H1 (cell line): Measurements from ENCODE around the gene TTYH2. TPM values are rescaled to one million over a fixed set of nuclear protein-coding genes. Genes with fewer than 3 reads are reported as not detected.

ENCODE experiments used
- CTCF ChIA-PET: fragments of 300-600 bp; sonication (Branson Sonifier 250); formaldehyde crosslinking; loops from one replicate; lab custom pipeline; 2021; ENCODE audit not compliant: partially characterized antibody; lab: Charles Lee
- POLR2A ChIA-PET: fragments of 300-600 bp; sonication (Branson Sonifier 250); formaldehyde crosslinking; loops from one replicate; lab custom pipeline; 2021; ENCODE audit warnings: inconsistent platforms; ENCODE audit not compliant: partially characterized antibody; lab: Charles Lee
- DNase-seq, 2 experiments: peaks; one replicate each; pipeline versions ENCODE4 v3.0.0 to v3.0.0-alpha.2; 2010 to 2022; ENCODE audit warnings: low spot score in 2 of 2, low read depth in 1 of 2, mixed read lengths in 1 of 2
- FAIRE-seq: peaks from 2 replicates; lab custom pipeline; 2011; peaks lifted over from hg19 to GRCh38; lab: Jason Lieb, UNC
- H2AFZ ChIP-seq: 2 replicates; pipeline ENCODE4 v1.8.1; 2012; ENCODE audit warnings: low read length, inconsistent platforms
- H2AK5ac ChIP-seq: 2 replicates; pipeline ENCODE4 v1.6.1; 2013; ENCODE audit warnings: low read depth, low read length
- H2BK120ac ChIP-seq: replicated peaks from 2 replicates; pipeline ENCODE3; 2013; ENCODE audit warnings: low read depth, low read length, inconsistent platforms
- H2BK12ac ChIP-seq: 2 replicates; pipeline ENCODE4 v1.6.1; 2013; ENCODE audit warnings: low read depth, low read length
- H2BK15ac ChIP-seq: 2 replicates; pipeline ENCODE4 v1.6.1; 2013; ENCODE audit warnings: low read length
- H2BK20ac ChIP-seq: 2 replicates; pipeline ENCODE4 v1.6.1; 2013; ENCODE audit warnings: low read length
- H2BK5ac ChIP-seq: 2 replicates; pipeline ENCODE4 v1.6.1; 2013; ENCODE audit warnings: low read depth, low read length
- H3K14ac ChIP-seq: 2 replicates; pipeline ENCODE4 v1.6.1; 2013; ENCODE audit warnings: inconsistent platforms; ENCODE audit not compliant: insufficient read length
- H3K18ac ChIP-seq: 2 replicates; pipeline ENCODE4 v1.6.1; 2013; ENCODE audit warnings: low read length; ENCODE audit errors: extremely low read depth
- H3K23ac ChIP-seq: 2 replicates; pipeline ENCODE4 v1.6.1; 2013; ENCODE audit warnings: inconsistent platforms; ENCODE audit not compliant: insufficient read length
- H3K23me2 ChIP-seq: 2 replicates; pipeline ENCODE4 v1.6.1; 2013; ENCODE audit warnings: low read depth, low read length
- H3K27ac ChIP-seq: 2 replicates; pipeline ENCODE4 v1.6.1; 2011; ENCODE audit warnings: low read depth, low read length, inconsistent platforms
- H3K27me3 ChIP-seq, 4 experiments: replicated peaks in 1 of 4; 1 replicate in 1 of 4; 2 replicates in 3 of 4; pipeline versions ENCODE4 v1.6.1 to v1.8.1; 2011 to 2013; ENCODE audit warnings: low read length in 3 of 4, mild to moderate bottlenecking in 3 of 4, inconsistent platforms in 2 of 4, mixed read lengths in 2 of 4, moderate library complexity in 1 of 4; ENCODE audit not compliant: control insufficient read depth in 3 of 4, insufficient read depth in 3 of 4; ENCODE audit errors: extremely low read depth in 1 of 4
- H3K36me3 ChIP-seq, 4 experiments: 2 replicates each; pipeline versions ENCODE4 v1.6.1 to v1.8.1; 2011 to 2013; ENCODE audit warnings: mild to moderate bottlenecking in 4 of 4, low read length in 3 of 4, moderate library complexity in 2 of 4, control low read depth in 1 of 4, inconsistent platforms in 1 of 4; ENCODE audit not compliant: insufficient read depth in 4 of 4, control insufficient read depth in 2 of 4
- H3K4ac ChIP-seq: replicated peaks from 2 replicates; pipeline ENCODE3; 2013; ENCODE audit warnings: low read length, low read depth, mixed read lengths, inconsistent platforms; ENCODE audit not compliant: insufficient read length
- H3K4me1 ChIP-seq, 4 experiments: replicated peaks in 1 of 4; 1 replicate in 1 of 4; 2 replicates in 3 of 4; pipeline versions ENCODE4 v1.6.1 to v1.8.1; 2011 to 2013; ENCODE audit warnings: low read length in 3 of 4, inconsistent platforms in 2 of 4, mixed read lengths in 1 of 4; ENCODE audit not compliant: insufficient read depth in 4 of 4, control insufficient read depth in 3 of 4
- H3K4me2 ChIP-seq, 2 experiments: 2 replicates each; pipeline versions ENCODE4 v1.6.1 to v1.8.1; 2011 to 2013; ENCODE audit warnings: low read depth in 2 of 2, low read length in 2 of 2, control low read depth in 1 of 2, inconsistent platforms in 1 of 2, mild to moderate bottlenecking in 1 of 2; ENCODE audit not compliant: insufficient read depth in 1 of 2
- H3K4me3 ChIP-seq, 4 experiments: fragments of 200-600, 300-600 bp in 1 of 4; sonication (generic), shearing (Covaris generic), sonication (Bioruptor Twin) in 1 of 4; 2 replicates each; pipeline versions ENCODE4 v1.5.1 to v1.8.1; 2011 to 2016; ENCODE audit warnings: low read length in 4 of 4, low read depth in 3 of 4, control low read depth in 2 of 4, inconsistent platforms in 2 of 4, mild to moderate bottlenecking in 2 of 4, mixed read lengths in 1 of 4, moderate library complexity in 1 of 4; ENCODE audit not compliant: insufficient read depth in 2 of 4; ENCODE audit errors: extremely low read depth in 1 of 4
- H3K56ac ChIP-seq: replicated peaks from 2 replicates; pipeline ENCODE3; 2013; ENCODE audit warnings: low read depth, mild to moderate bottlenecking, mixed read lengths, low read length, inconsistent platforms; ENCODE audit not compliant: insufficient read length
- H3K79me1 ChIP-seq: 2 replicates; pipeline ENCODE4 v1.6.1; 2013; ENCODE audit warnings: low read depth, low read length, control low read depth
- H3K79me2 ChIP-seq, 2 experiments: 2 replicates each; pipeline versions ENCODE4 v1.6.1 to v1.8.1; 2012 to 2013; ENCODE audit warnings: low read length in 2 of 2, mild to moderate bottlenecking in 2 of 2, inconsistent platforms in 1 of 2; ENCODE audit not compliant: insufficient read depth in 2 of 2, control insufficient read depth in 1 of 2
- H3K9ac ChIP-seq, 4 experiments: replicated peaks in 1 of 4; 1 replicate in 1 of 4; 2 replicates in 3 of 4; pipeline versions ENCODE4 v1.6.1 to v1.8.1; 2011 to 2013; ENCODE audit warnings: low read depth in 3 of 4, low read length in 3 of 4, control low read depth in 2 of 4, mild to moderate bottlenecking in 2 of 4, moderate library complexity in 2 of 4, inconsistent platforms in 1 of 4; ENCODE audit errors: extremely low read depth in 1 of 4
- H3K9me3 ChIP-seq, 2 experiments: 2 replicates each; pipeline versions ENCODE4 v1.6.1 to v1.8.1; 2012 to 2013; ENCODE audit warnings: mild to moderate bottlenecking in 2 of 2, moderate library complexity in 2 of 2, control low read depth in 1 of 2, inconsistent platforms in 1 of 2, low read depth in 1 of 2, low read length in 1 of 2, mixed read lengths in 1 of 2; ENCODE audit not compliant: insufficient read depth in 2 of 2
- H4K20me1 ChIP-seq, 2 experiments: replicated peaks in 1 of 2; 2 replicates each; pipeline versions ENCODE3 to v1.8.1; 2011 to 2013; ENCODE audit warnings: inconsistent platforms in 2 of 2, low read length in 2 of 2, mild to moderate bottlenecking in 1 of 2; ENCODE audit not compliant: insufficient read depth in 2 of 2, control insufficient read depth in 1 of 2
- H4K5ac ChIP-seq: 2 replicates; pipeline ENCODE4 v1.6.1; 2013; ENCODE audit warnings: low read length, low read depth, mixed read lengths, inconsistent platforms; ENCODE audit not compliant: insufficient read length
- H4K8ac ChIP-seq: 2 replicates; pipeline ENCODE4 v1.8.0; 2013; ENCODE audit warnings: mild to moderate bottlenecking, moderate library complexity, low read length, inconsistent platforms; ENCODE audit not compliant: insufficient read depth; ENCODE audit errors: extremely low read depth
- H4K91ac ChIP-seq: replicated peaks from 2 replicates; pipeline ENCODE3; 2013; ENCODE audit warnings: low read length, mixed read lengths, inconsistent platforms; ENCODE audit not compliant: insufficient read length
- BACH1 ChIP-seq: IDR thresholded peaks from 2 replicates; pipeline ENCODE4 v1.6.1; 2012; ENCODE audit warnings: low read length, improper control_type of control experiment
- EGR1 ChIP-seq: IDR thresholded peaks from 2 replicates; pipeline ENCODE4 v1.6.1; 2011; ENCODE audit warnings: low read depth, low read length, borderline replicate concordance
- FOSL1 ChIP-seq: IDR thresholded peaks from 2 replicates; pipeline ENCODE4 v1.6.1; 2011; ENCODE audit warnings: mild to moderate bottlenecking, low read depth, low read length, moderate library complexity; ENCODE audit not compliant: insufficient read depth
- GABPA ChIP-seq: IDR thresholded peaks from 2 replicates; pipeline ENCODE4 v1.6.1; 2011; ENCODE audit warnings: mild to moderate bottlenecking, low read length, moderate library complexity, borderline replicate concordance; ENCODE audit not compliant: insufficient read depth
- KDM5A ChIP-seq: fragments of 200-600 bp; IDR thresholded peaks from 2 replicates; pipeline ENCODE4 v1.7.1; 2012; ENCODE audit warnings: mild to moderate bottlenecking, low read length, inconsistent platforms, mixed read lengths
- NRF1 ChIP-seq: IDR thresholded peaks from 2 replicates; pipeline ENCODE4 v1.6.1; 2011; ENCODE audit warnings: mild to moderate bottlenecking, low read depth, low read length, improper control_type of control experiment
- SIX5 ChIP-seq: IDR thresholded peaks from 2 replicates; pipeline ENCODE4 v1.6.1; 2011; ENCODE audit warnings: mild to moderate bottlenecking, low read depth, low read length
- SRF ChIP-seq: IDR thresholded peaks from 2 replicates; pipeline ENCODE4 v1.6.1; 2011; ENCODE audit warnings: mild to moderate bottlenecking, low read depth, low read length, moderate library complexity
- TAF1 ChIP-seq: IDR thresholded peaks from 2 replicates; pipeline ENCODE4 v1.6.1; 2011; ENCODE audit warnings: mild to moderate bottlenecking, low read depth, low read length
- WGBS, 2 experiments: shearing (Covaris generic) in 1 of 2; methylation state at CpG; one replicate each; pipeline versions ENCODE4 v1.1.6 to v1.1.7; 2013 to 2015; ENCODE audit warnings: low lambda C conversion rate in 2 of 2, mixed read lengths in 2 of 2, inconsistent platforms in 1 of 2, low coverage in 1 of 2, missing lambda C conversion rate in 1 of 2; ENCODE audit not compliant: insufficient replicate concordance in 2 of 2, insufficient coverage in 1 of 2, insufficient read length in 1 of 2; ENCODE audit errors: extremely low coverage in 1 of 2, missing lambda C conversion rate in 1 of 2; 5-methylcytosine and 5-hydroxymethylcytosine counted together
- polyA plus RNA-seq, 7 experiments: library from polyadenylated mRNA; depleted of rRNA in 3 of 7; stranded (reverse) in 5 of 7; unstranded in 2 of 7; fragments of >200 nt in 5 of 7; fragments of 200-250 nt in 2 of 7; gene quantifications; 1 replicate in 5 of 7; 2 replicates in 1 of 7; 4 replicates in 1 of 7; pipeline versions ENCODE4 v1.2.1 to v1.2.3, GENCODE V29; 2011 to 2013; ENCODE audit warnings: missing spikeins in 2 of 7, mixed read lengths in 2 of 7
- total RNA-seq: library from RNA; stranded (reverse); fragmentation: NEBNext Ultra II Directional; extraction: Animal tissue kit (Norgen Biotek cat#: 25700); gene quantifications from 2 replicates; pipeline ENCODE4 v1.2.1, GENCODE V29; 2021
- TF ChIP-seq, protein P1 (sequence below): IDR thresholded peaks from 2 replicates; pipeline ENCODE4 v1.6.1; 2011; ENCODE audit warnings: low read depth, mild to moderate bottlenecking, low read length; ENCODE audit not compliant: insufficient read depth

Gene TTYH2
- total and polyA plus RNA-seq, 2 of the 8 experiments (the other 6 are each of a cell fraction or from before 2014, with no cell fraction given) = 3.2 to 9.2 TPM

DNA sequence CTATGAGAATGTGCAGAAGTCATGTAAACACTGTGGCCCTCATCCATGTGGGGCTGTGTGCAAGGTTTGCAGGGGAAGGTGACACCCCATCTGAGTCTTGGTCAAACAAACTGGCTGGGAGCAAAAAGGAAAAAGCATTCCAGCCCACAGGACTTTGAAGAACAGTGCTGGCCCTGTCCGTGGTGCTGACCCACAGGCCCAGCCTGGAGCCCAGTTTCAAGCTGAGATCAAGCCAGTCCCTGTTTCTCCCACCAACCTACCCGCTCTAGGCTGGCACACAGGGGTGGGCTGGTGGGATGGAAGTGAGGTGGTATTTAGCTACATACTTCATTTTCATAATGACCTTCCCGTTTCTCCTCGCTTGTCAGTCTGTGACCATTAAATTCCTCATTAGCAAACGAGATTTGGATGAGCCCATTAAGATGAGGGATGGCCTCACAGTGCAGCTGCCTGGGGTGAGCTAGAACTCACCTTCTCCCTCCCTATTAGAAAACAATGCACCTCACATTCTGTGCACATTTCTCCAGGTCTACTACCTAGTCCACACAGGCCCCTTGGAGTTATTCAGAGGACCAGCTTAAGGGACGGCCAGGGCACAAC lies 22.5 kb upstream of the TTYH2 start:
- H2AFZ ChIP-seq = no peak overlapping the region
- FAIRE-seq = no peak
- H3K4me3 ChIP-seq = no peak overlapping the region
- H3K23ac ChIP-seq = no peak overlapping the region
- DNase-seq = peak in 1 of 2 experiments; percentile 73
- no peak overlapping the region for H2BK12ac ChIP-seq
- CTCF ChIA-PET = interaction anchor here (1.1 to 2.6 kb wide), 5 partner anchors 9 to 101 kb away, joined by 4 to 12 read pairs (median 7); no protein-coding TSS in a partner anchor
- no peak overlapping the region for H3K9ac ChIP-seq
- H2BK5ac ChIP-seq = no peak overlapping the region
- H3K79me2 ChIP-seq = no peaks in the 10 kb centered on the region
- POLR2A ChIA-PET = interaction anchor here (1.0 to 7.4 kb wide), 3 partner anchors 9 to 14 kb away, joined by 3 to 55 read pairs (median 9); partner anchors contain the start of gene RPL38
- H3K79me1 ChIP-seq = no peaks in the 10 kb centered on the region
- no peaks in the 10 kb centered on the region for H3K36me3 ChIP-seq
- H3K18ac ChIP-seq = no peak overlapping the region
- no peaks in the 10 kb centered on the region for H3K9me3 ChIP-seq
- H3K14ac ChIP-seq = no peak overlapping the region
- no peak overlapping the region for H4K5ac ChIP-seq
- H3K27me3 ChIP-seq = no peaks in the 10 kb centered on the region
- H4K20me1 ChIP-seq = no peaks in the 10 kb centered on the region
- TF ChIP-seq FOSL1 (no peak), NRF1 (no peak), SIX5 (no peak), SRF (no peak), GABPA (no peak), KDM5A (no peak), BACH1 (no peak), EGR1 (no peak), TAF1 (no peak)
- TF ChIP-seq, protein P1, sequence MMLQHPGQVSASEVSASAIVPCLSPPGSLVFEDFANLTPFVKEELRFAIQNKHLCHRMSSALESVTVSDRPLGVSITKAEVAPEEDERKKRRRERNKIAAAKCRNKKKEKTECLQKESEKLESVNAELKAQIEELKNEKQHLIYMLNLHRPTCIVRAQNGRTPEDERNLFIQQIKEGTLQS = no peak
- H3K27ac ChIP-seq = no peak overlapping the region
- peaks cover 0 to 4% (median 0%) of the 10 kb centered on the region in 4 experiments; a peak in 1 of 7 replicates for H3K4me1 ChIP-seq
- H3K23me2 ChIP-seq = no peaks in the 10 kb centered on the region; the same call in 1 of the 2 replicates
- no peak overlapping the region for H2BK15ac ChIP-seq
- no peak overlapping the region for H3K56ac ChIP-seq
- H4K91ac ChIP-seq = no peak overlapping the region
- H4K8ac ChIP-seq = no peak overlapping the region
- WGBS, 2 experiments = 55% methylated on average over 6 of the region's 6 CpGs; no CpG with 5 or more reads in 1 of the 2 experiments
- no peak overlapping the region for H2BK120ac ChIP-seq
- no peak overlapping the region for H3K4ac ChIP-seq
- no peak overlapping the region for H3K4me2 ChIP-seq
- H2BK20ac ChIP-seq = no peak overlapping the region
- no peak overlapping the region for H2AK5ac ChIP-seq
